HEK293T (cell line): ENCODE results near the gene ASB2.

Experiments
- CTCF ChIA-PET: fragments of 350-600 bp; formaldehyde crosslinking; extraction: SDS; loops from one replicate; lab custom pipeline; 2021; ENCODE audit warnings: antibody characterized with exemption, inconsistent platforms; lab: Yijun Ruan, JAX
- POLR2A ChIA-PET: fragments of 350-600 bp; formaldehyde crosslinking; extraction: SDS; loops from one replicate; lab custom pipeline; 2020; ENCODE audit warnings: antibody characterized with exemption, inconsistent platforms; lab: Yijun Ruan, JAX
- DNase-seq: peaks from one replicate; pipeline ENCODE4 v3.0.0; 2012; ENCODE audit warnings: mixed read lengths; ENCODE audit errors: extremely low spot score
- ARNT ChIP-seq: fragments of 450-650 bp; IDR thresholded peaks from 2 replicates; pipeline ENCODE4 v1.6.1; 2017; ENCODE audit warnings: mild to moderate bottlenecking
- BHLHE40 ChIP-seq: fragments of 450-650 bp; IDR thresholded peaks from 2 replicates; pipeline ENCODE4 v1.6.1; 2016; ENCODE audit warnings: mild to moderate bottlenecking, moderate library complexity, borderline replicate concordance
- CTBP1 ChIP-seq: fragments of 450-650 bp; IDR thresholded peaks from 2 replicates; pipeline ENCODE4 v1.6.1; 2016; ENCODE audit warnings: borderline replicate concordance
- ELF4 ChIP-seq: fragments of 450-650 bp; IDR thresholded peaks from 2 replicates; pipeline ENCODE4 v1.6.1; 2017; ENCODE audit warnings: antibody characterized with exemption
- FOXA1 ChIP-seq: fragments of 450-650 bp; IDR thresholded peaks from 2 replicates; pipeline ENCODE4 v1.6.1; 2016; ENCODE audit warnings: mild to moderate bottlenecking
- FOXK2 ChIP-seq: fragments of 450-650 bp; IDR thresholded peaks from 2 replicates; pipeline ENCODE4 v1.6.1; 2016; ENCODE audit warnings: mild to moderate bottlenecking
- FOXM1 ChIP-seq: fragments of 450-650 bp; IDR thresholded peaks from 2 replicates; pipeline ENCODE4 v1.6.1; 2017; ENCODE audit warnings: mild to moderate bottlenecking, borderline replicate concordance
- HDGF ChIP-seq: fragments of 450-650 bp; IDR thresholded peaks from 2 replicates; pipeline ENCODE4 v1.6.1; 2017; ENCODE audit warnings: antibody characterized with exemption, borderline replicate concordance
- L3MBTL2 ChIP-seq: fragments of 450-650 bp; conservative IDR thresholded peaks from 2 replicates; pipeline ENCODE4 v1.6.1; 2016; ENCODE audit warnings: mild to moderate bottlenecking
- LEF1 ChIP-seq: fragments of 450-650 bp; IDR thresholded peaks from 2 replicates; pipeline ENCODE4 v1.6.1; 2017; ENCODE audit warnings: mild to moderate bottlenecking, borderline replicate concordance
- NFRKB ChIP-seq: fragments of 450-650 bp; IDR thresholded peaks from 2 replicates; pipeline ENCODE4 v1.6.1; 2016; ENCODE audit warnings: mild to moderate bottlenecking, moderate library complexity
- PKNOX1 ChIP-seq: fragments of 450-650 bp; IDR thresholded peaks from 2 replicates; pipeline ENCODE4 v1.6.1; 2016
- SP1 ChIP-seq: fragments of 450-650 bp; IDR thresholded peaks from 2 replicates; pipeline ENCODE4 v1.6.1; 2017
- SUZ12 ChIP-seq: fragments of 450-650 bp; IDR thresholded peaks from 2 replicates; pipeline ENCODE4 v1.6.1; 2016; ENCODE audit warnings: mild to moderate bottlenecking
- TARDBP ChIP-seq: fragments of 450-650 bp; IDR thresholded peaks from 2 replicates; pipeline ENCODE4 v1.6.1; 2016
- ZNF384 ChIP-seq: fragments of 450-650 bp; IDR thresholded peaks from 2 replicates; pipeline ENCODE4 v1.6.1; 2016

Gene ASB2

GRCh38 chr14:93993382-93993781 is 17.0 kb upstream of the ASB2 start:
- ChIA-PET CTCF (interaction anchor here (2.2 kb wide), 1 partner anchor 54 kb away, joined by 11 read pairs; no protein-coding TSS in a partner anchor), POLR2A (no interaction called here)
- TF ChIP-seq LEF1 (no peak), PKNOX1 (no peak), SUZ12 (no peak), CTBP1 (no peak), FOXK2 (no peak), ELF4 (no peak), BHLHE40 (no peak), ARNT (no peak), TARDBP (no peak), FOXM1 (no peak), L3MBTL2 (no peak), HDGF (no peak), SP1 (no peak)
- no peak for DNase-seq

GRCh38 chr14:93991649-93992048 is 15.3 kb upstream of the ASB2 start:
- TF ChIP-seq PKNOX1 (no peak), FOXK2 (no peak), BHLHE40 (no peak)
- ChIA-PET CTCF (interaction anchor here (1.1 to 2.2 kb wide), 4 partner anchors 9 to 140 kb away, joined by 3 to 11 read pairs (median 4); no protein-coding TSS in a partner anchor), POLR2A (no interaction called here)
- no peak for DNase-seq

GRCh38 chr14:93991212-93991611 is 14.8 kb upstream of the ASB2 start:
- ChIA-PET CTCF (interaction anchor here (1.2 to 2.2 kb wide), 2 partner anchors 52 to 141 kb away, joined by 3 to 11 read pairs; no protein-coding TSS in a partner anchor), POLR2A (no interaction called here)
- TF ChIP-seq BHLHE40 = no peak
- TF ChIP-seq FOXK2 = no peak
- TF ChIP-seq SP1 = no peak
- no peak for DNase-seq

- no peak for DNase-seq
- ChIA-PET POLR2A (no interaction called here), CTCF (no interaction called here)
- TF ChIP-seq CTBP1 = no peak
- no peak for TF ChIP-seq FOXK2
- TF ChIP-seq FOXM1 = no peak
Observed at GRCh38 chr14:93989939-93990338, 13.6 kb upstream of the ASB2 start.

- DNase-seq = no peak
- TF ChIP-seq CTBP1 (no peak), SUZ12 (no peak), NFRKB (no peak), LEF1 (no peak), SP1 (no peak), HDGF (no peak), TARDBP (no peak), ELF4 (no peak), FOXM1 (no peak), FOXK2 (no peak), ZNF384 (no peak), FOXA1 (no peak), PKNOX1 (no peak), ARNT (no peak), L3MBTL2 (no peak), BHLHE40 (no peak)
- POLR2A ChIA-PET = no interaction called here
- CTCF ChIA-PET = interaction anchor here (1.2 kb wide), 1 partner anchor 48 kb away, joined by 4 read pairs; no protein-coding TSS in a partner anchor
Observed at GRCh38 chr14:93987815-93988476, 11.6 kb upstream of the ASB2 start.

GRCh38 chr14:93987376-93987775 is 11.0 kb upstream of the ASB2 start:
- CTCF ChIA-PET = interaction anchor here (1.2 kb wide), 1 partner anchor 47 kb away, joined by 4 read pairs; no protein-coding TSS in a partner anchor
- no peak for TF ChIP-seq SUZ12
- no peak for TF ChIP-seq FOXA1
- TF ChIP-seq CTBP1 = no peak
- POLR2A ChIA-PET = no interaction called here
- no peak for DNase-seq

GRCh38 chr14:93986955-93987354 is 10.6 kb upstream of the ASB2 start:
- ChIA-PET POLR2A (no interaction called here), CTCF (interaction anchor here (0.7 to 1.2 kb wide), 3 partner anchors 16 to 47 kb away, joined by 3 to 4 read pairs (median 4); no protein-coding TSS in a partner anchor)
- no peak for DNase-seq
- TF ChIP-seq ZNF384 = no peak
